IMR-90 (cell line): ENCODE measurements around the gene ATP6V1A. TPM values are rescaled to one million over a fixed set of nuclear protein-coding genes. Genes with fewer than 3 reads are reported as not detected.

Source experiments
- ATAC-seq: fragments of 200-7000 bp; cut with Tn5 transposase; 2 replicates; pipeline ENCODE4 v1.9.1; 2020; ENCODE audit warnings: low read depth, mild to moderate bottlenecking, moderate library complexity
- BruUV-seq: library from RNA; stranded (reverse); fragments of 400-500 nt; replicated peaks from 2 replicates; lab custom pipeline; 2021; lab: Mats Ljungman, UMichigan
- CTCF ChIA-PET: fragments of 300-600 bp; formaldehyde crosslinking; extraction: SDS; loops from one replicate; lab custom pipeline; 2021; ENCODE audit warnings: antibody characterized with exemption; lab: Yijun Ruan, JAX
- POLR2A ChIA-PET: fragments of 300-600 bp; sonication (Branson Sonifier 250); formaldehyde crosslinking; loops from one replicate; lab custom pipeline; 2022; ENCODE audit warnings: antibody characterized with exemption; ENCODE audit not compliant: unreplicated experiment; lab: Charles Lee
- DNase-seq: peaks from one replicate; pipeline ENCODE4 v3.0.0; 2013
- H2AFZ ChIP-seq: replicated peaks from 2 replicates; pipeline ENCODE3; 2013; ENCODE audit warnings: low read length, mild to moderate bottlenecking; ENCODE audit not compliant: poor library complexity
- H2AK5ac ChIP-seq: 2 replicates; pipeline ENCODE4 v1.6.1; 2013; ENCODE audit warnings: low read depth, low read length, inconsistent platforms
- H2AK9ac ChIP-seq: replicated peaks from 2 replicates; pipeline ENCODE3; 2013; ENCODE audit warnings: mild to moderate bottlenecking, low read depth, low read length, moderate library complexity; ENCODE audit not compliant: poor library complexity
- H2BK120ac ChIP-seq: 2 replicates; pipeline ENCODE4 v1.6.1; 2013; ENCODE audit warnings: low read depth, low read length, inconsistent platforms
- H2BK15ac ChIP-seq: 3 replicates; pipeline ENCODE4 v1.6.1; 2013; ENCODE audit warnings: low read depth, low read length, inconsistent platforms
- H2BK20ac ChIP-seq: 2 replicates; pipeline ENCODE4 v1.6.1; 2013; ENCODE audit warnings: low read depth, mild to moderate bottlenecking, inconsistent platforms, low read length, moderate library complexity
- H2BK5ac ChIP-seq: 2 replicates; pipeline ENCODE4 v1.6.1; 2013; ENCODE audit warnings: mild to moderate bottlenecking, low read depth, low read length, inconsistent platforms; ENCODE audit not compliant: poor library complexity, severe bottlenecking
- H3K14ac ChIP-seq: replicated peaks from 2 replicates; pipeline ENCODE4 v1.6.1; 2013; ENCODE audit warnings: low read depth, low read length, inconsistent platforms
- H3K18ac ChIP-seq: 2 replicates; pipeline ENCODE4 v1.6.1; 2013; ENCODE audit warnings: low read depth, low read length, control low read depth
- H3K23ac ChIP-seq: 2 replicates; pipeline ENCODE4 v1.6.1; 2013; ENCODE audit warnings: low read depth, low read length, inconsistent platforms
- H3K27ac ChIP-seq: 2 replicates; pipeline ENCODE4 v1.5.1; 2013; ENCODE audit warnings: mild to moderate bottlenecking, control low read depth, low read length; ENCODE audit not compliant: insufficient read depth
- H3K27me3 ChIP-seq: 2 replicates; pipeline ENCODE4 v1.6.1; 2013; ENCODE audit warnings: low read length; ENCODE audit not compliant: control insufficient read depth, insufficient read depth
- H3K36me3 ChIP-seq: 2 replicates; pipeline ENCODE4 v1.6.1; 2013; ENCODE audit warnings: low read length, mixed read lengths; ENCODE audit not compliant: control insufficient read depth, insufficient read depth
- H3K4ac ChIP-seq: 2 replicates; pipeline ENCODE4 v1.6.1; 2013; ENCODE audit warnings: low read depth, low read length, inconsistent platforms
- H3K4me1 ChIP-seq: 2 replicates; pipeline ENCODE4 v1.6.1; 2013; ENCODE audit warnings: low read length, mixed read lengths; ENCODE audit not compliant: control insufficient read depth, insufficient read depth
- H3K4me2 ChIP-seq: 2 replicates; pipeline ENCODE4 v1.6.1; 2013; ENCODE audit warnings: low read depth, mild to moderate bottlenecking, control low read depth, low read length, moderate library complexity
- H3K4me3 ChIP-seq: 2 replicates; pipeline ENCODE4 v1.5.1; 2013; ENCODE audit warnings: low read depth, mild to moderate bottlenecking, control low read depth, low read length, moderate library complexity; ENCODE audit not compliant: insufficient read depth
- H3K56ac ChIP-seq: 2 replicates; pipeline ENCODE4 v1.6.1; 2013; ENCODE audit warnings: low read length, inconsistent platforms; ENCODE audit not compliant: insufficient read depth; ENCODE audit errors: extremely low read depth
- H3K79me1 ChIP-seq, 2 experiments: 2 replicates each; pipeline ENCODE4 v1.6.1; 2013; ENCODE audit warnings: low read length in 2 of 2, inconsistent platforms in 1 of 2, low read depth in 1 of 2
- H3K9ac ChIP-seq: 2 replicates; pipeline ENCODE4 v1.6.1; 2013; ENCODE audit warnings: low read depth, low read length, control low read depth
- H3K9me1 ChIP-seq: 2 replicates; pipeline ENCODE4 v1.6.1; 2013; ENCODE audit warnings: low read length, inconsistent platforms; ENCODE audit not compliant: insufficient read depth
- H3K9me3 ChIP-seq: 2 replicates; pipeline ENCODE4 v1.6.1; 2013; ENCODE audit warnings: low read length; ENCODE audit not compliant: control insufficient read depth, insufficient read depth
- H4K20me1 ChIP-seq: 2 replicates; pipeline ENCODE4 v1.6.1; 2013; ENCODE audit warnings: low read length, inconsistent platforms; ENCODE audit not compliant: insufficient read depth
- H4K5ac ChIP-seq: 2 replicates; pipeline ENCODE4 v1.6.1; 2013; ENCODE audit warnings: mild to moderate bottlenecking, low read depth, low read length, control low read depth
- H4K8ac ChIP-seq, 2 experiments: 2 replicates each; pipeline ENCODE4 v1.6.1; 2013; ENCODE audit warnings: low read depth in 2 of 2, low read length in 2 of 2, control low read depth in 1 of 2, inconsistent platforms in 1 of 2
- H4K91ac ChIP-seq: 2 replicates; pipeline ENCODE4 v1.6.1; 2013; ENCODE audit warnings: low read depth, low read length, inconsistent platforms; ENCODE audit not compliant: insufficient read depth
- BHLHE40 ChIP-seq: fragments of 150-350 bp; IDR thresholded peaks from 2 replicates; pipeline ENCODE4 v1.6.1; 2016; ENCODE audit warnings: mild to moderate bottlenecking, low read depth, low read length
- CEBPB ChIP-seq: IDR thresholded peaks from 2 replicates; pipeline ENCODE4 v1.6.1; 2012; ENCODE audit warnings: low read depth, low read length, improper control_type of control experiment
- MAFK ChIP-seq: IDR thresholded peaks from 2 replicates; pipeline ENCODE4 v1.6.1; 2012; ENCODE audit warnings: low read depth, low read length, improper control_type of control experiment
- MXI1 ChIP-seq: IDR thresholded peaks from 2 replicates; pipeline ENCODE4 v1.6.1; 2012; ENCODE audit warnings: low read depth, mild to moderate bottlenecking, low read length, moderate library complexity, borderline replicate concordance
- NFE2L2 ChIP-seq: fragments of 150-350 bp; IDR thresholded peaks from 2 replicates; pipeline ENCODE4 v1.6.1; 2016; ENCODE audit warnings: low read depth, mild to moderate bottlenecking, low read length
- RAD21 ChIP-seq: IDR thresholded peaks from 2 replicates; pipeline ENCODE4 v1.6.1; 2012; ENCODE audit warnings: low read length, improper control_type of control experiment
- RFX5 ChIP-seq: IDR thresholded peaks from 2 replicates; pipeline ENCODE4 v1.8.0; 2012; ENCODE audit warnings: low read depth, mild to moderate bottlenecking, low read length, moderate library complexity
- SMC3 ChIP-seq: fragments of 150-350 bp; IDR thresholded peaks from 2 replicates; pipeline ENCODE4 v1.6.1; 2016; ENCODE audit warnings: low read depth, mild to moderate bottlenecking, antibody characterized with exemption, low read length, moderate library complexity
- WGBS, 2 experiments: methylation state at CpG; one replicate each; pipeline versions ENCODE4 v1.1.5 to v1.1.7; 2013; ENCODE audit warnings: missing lambda C conversion rate in 2 of 2; ENCODE audit not compliant: insufficient read length in 1 of 2; ENCODE audit errors: extremely low coverage in 2 of 2; 5-methylcytosine and 5-hydroxymethylcytosine counted together
- dilution Hi-C: fragments of 300-500 bp; cut with HindIII; formaldehyde crosslinking; loops from one replicate; pipeline ENCODE4 v1.14.3; 2018; ENCODE audit warnings: low sequenced_read_pairs; ENCODE audit not compliant: unreplicated experiment
- in situ Hi-C: fragments of 300-500 bp; cut with MboI; formaldehyde crosslinking; loops from 3 replicates; pipeline ENCODE4 v1.14.3; 2019; ENCODE audit warnings: low sequenced_read_pairs, inconsistent platforms, mixed read lengths
- intact Hi-C: fragments of 100-400 bp; cut with micrococcal nuclease; formaldehyde crosslinking; loops from 2 replicates; pipeline ENCODE4 v1.10.0; 2022
- polyA plus RNA-seq, 3 experiments: library from polyadenylated mRNA; depleted of rRNA; stranded (reverse); fragments of >200 nt; gene quantifications; 2 replicates each; pipeline ENCODE4 v1.2.3, GENCODE V29; 2012; ENCODE audit warnings: low replicate concordance in 1 of 3
- total RNA-seq: library from RNA; depleted of rRNA; stranded (reverse); fragments of >200 nt; gene quantifications from 2 replicates; pipeline ENCODE4 v1.2.3, GENCODE V29; 2012
- TF ChIP-seq, protein P1 (sequence below): fragments of 150-350 bp; IDR thresholded peaks from 2 replicates; pipeline ENCODE4 v1.6.1; 2016; ENCODE audit warnings: low read depth, mild to moderate bottlenecking, low read length, moderate library complexity, borderline replicate concordance
- TF ChIP-seq, protein P2 (sequence below): fragments of 150-350 bp; IDR thresholded peaks from 2 replicates; pipeline ENCODE4 v1.6.1; 2017; ENCODE audit warnings: mild to moderate bottlenecking, antibody characterized with exemption, low read length, low read depth
- TF ChIP-seq, protein P3 (sequence below): conservative IDR thresholded peaks from 2 replicates; pipeline ENCODE4 v1.5.1; 2012; ENCODE audit warnings: mild to moderate bottlenecking, low read depth, low read length, improper control_type of control experiment

The ATP6V1A gene
- total and polyA plus RNA-seq, 2 of the 4 experiments (the other 2 are of a cell fraction) = 15.1 to 98.0 TPM

DNA sequence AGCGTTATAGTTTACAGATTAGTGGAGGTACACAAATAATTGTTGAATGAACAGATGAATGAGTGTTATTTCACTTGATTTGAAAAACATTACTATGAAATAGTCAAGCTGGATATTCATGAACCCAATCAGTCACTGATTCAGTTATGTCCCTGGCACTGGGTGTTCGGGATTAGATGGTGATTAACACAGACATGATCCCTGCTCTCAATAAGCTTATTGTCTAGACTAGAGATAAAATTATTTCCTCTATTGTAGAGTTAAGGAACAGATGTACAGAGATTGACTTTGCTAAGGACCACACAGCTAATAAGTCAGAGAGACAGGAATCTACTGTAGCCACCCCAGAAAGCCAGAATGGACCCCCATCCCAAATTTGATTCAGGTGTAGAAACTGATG, 92.7 kb downstream of the ATP6V1A start:
- H2BK20ac ChIP-seq = no peak overlapping the region
- no peak overlapping the region; the same call in 1 of the 2 replicates for H3K9ac ChIP-seq
- no peak overlapping the region for H4K91ac ChIP-seq
- no peaks in the 10 kb centered on the region for H3K9me1 ChIP-seq
- H3K9me3 ChIP-seq = no peaks in the 10 kb centered on the region
- H3K36me3 ChIP-seq = no peaks in the 10 kb centered on the region
- H3K56ac ChIP-seq = no peak overlapping the region
- no peaks in the 10 kb centered on the region for H3K4me1 ChIP-seq
- no peak overlapping the region for H3K27ac ChIP-seq
- TF ChIP-seq CEBPB = no peak
- TF ChIP-seq, protein P1, sequence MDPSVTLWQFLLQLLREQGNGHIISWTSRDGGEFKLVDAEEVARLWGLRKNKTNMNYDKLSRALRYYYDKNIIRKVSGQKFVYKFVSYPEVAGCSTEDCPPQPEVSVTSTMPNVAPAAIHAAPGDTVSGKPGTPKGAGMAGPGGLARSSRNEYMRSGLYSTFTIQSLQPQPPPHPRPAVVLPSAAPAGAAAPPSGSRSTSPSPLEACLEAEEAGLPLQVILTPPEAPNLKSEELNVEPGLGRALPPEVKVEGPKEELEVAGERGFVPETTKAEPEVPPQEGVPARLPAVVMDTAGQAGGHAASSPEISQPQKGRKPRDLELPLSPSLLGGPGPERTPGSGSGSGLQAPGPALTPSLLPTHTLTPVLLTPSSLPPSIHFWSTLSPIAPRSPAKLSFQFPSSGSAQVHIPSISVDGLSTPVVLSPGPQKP = no peak
- TF ChIP-seq SMC3 = no peak
- no peak for TF ChIP-seq MAFK
- no peak for TF ChIP-seq RFX5
- TF ChIP-seq, protein P2, sequence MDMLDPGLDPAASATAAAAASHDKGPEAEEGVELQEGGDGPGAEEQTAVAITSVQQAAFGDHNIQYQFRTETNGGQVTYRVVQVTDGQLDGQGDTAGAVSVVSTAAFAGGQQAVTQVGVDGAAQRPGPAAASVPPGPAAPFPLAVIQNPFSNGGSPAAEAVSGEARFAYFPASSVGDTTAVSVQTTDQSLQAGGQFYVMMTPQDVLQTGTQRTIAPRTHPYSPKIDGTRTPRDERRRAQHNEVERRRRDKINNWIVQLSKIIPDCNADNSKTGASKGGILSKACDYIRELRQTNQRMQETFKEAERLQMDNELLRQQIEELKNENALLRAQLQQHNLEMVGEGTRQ = no peak
- TF ChIP-seq MXI1 = no peak
- TF ChIP-seq, protein P3, sequence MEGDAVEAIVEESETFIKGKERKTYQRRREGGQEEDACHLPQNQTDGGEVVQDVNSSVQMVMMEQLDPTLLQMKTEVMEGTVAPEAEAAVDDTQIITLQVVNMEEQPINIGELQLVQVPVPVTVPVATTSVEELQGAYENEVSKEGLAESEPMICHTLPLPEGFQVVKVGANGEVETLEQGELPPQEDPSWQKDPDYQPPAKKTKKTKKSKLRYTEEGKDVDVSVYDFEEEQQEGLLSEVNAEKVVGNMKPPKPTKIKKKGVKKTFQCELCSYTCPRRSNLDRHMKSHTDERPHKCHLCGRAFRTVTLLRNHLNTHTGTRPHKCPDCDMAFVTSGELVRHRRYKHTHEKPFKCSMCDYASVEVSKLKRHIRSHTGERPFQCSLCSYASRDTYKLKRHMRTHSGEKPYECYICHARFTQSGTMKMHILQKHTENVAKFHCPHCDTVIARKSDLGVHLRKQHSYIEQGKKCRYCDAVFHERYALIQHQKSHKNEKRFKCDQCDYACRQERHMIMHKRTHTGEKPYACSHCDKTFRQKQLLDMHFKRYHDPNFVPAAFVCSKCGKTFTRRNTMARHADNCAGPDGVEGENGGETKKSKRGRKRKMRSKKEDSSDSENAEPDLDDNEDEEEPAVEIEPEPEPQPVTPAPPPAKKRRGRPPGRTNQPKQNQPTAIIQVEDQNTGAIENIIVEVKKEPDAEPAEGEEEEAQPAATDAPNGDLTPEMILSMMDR = no peak
- TF ChIP-seq BHLHE40 = no peak
- no peak for TF ChIP-seq RAD21
- TF ChIP-seq NFE2L2 = no peak
- BruUV-seq = no TSS peak
- H2BK120ac ChIP-seq = no peak overlapping the region
- ChIA-PET CTCF (interaction anchor here (0.8 kb wide), 1 partner anchor 74 kb away, joined by 4 read pairs; no protein-coding TSS in a partner anchor), POLR2A (no interaction called here)
- H2BK5ac ChIP-seq = no peak overlapping the region
- H3K14ac ChIP-seq = no peak overlapping the region
- DNase-seq = no peak
- peaks cover 18 to 20% of the 10 kb centered on the region in 2 experiments for H3K79me1 ChIP-seq
- no peaks in the 10 kb centered on the region for H3K27me3 ChIP-seq
- intact Hi-C loops = loop anchor here (1.0 to 5.0 kb wide), 3 partner anchors 74 to 218 kb away; partner anchors contain the start of genes CCDC191 and QTRT2
- H2AFZ ChIP-seq = no peak overlapping the region
- ATAC-seq = no peak
- no peak overlapping the region for H4K8ac ChIP-seq
- H3K4me3 ChIP-seq = peak overlapping the region; percentile 95; the same call in 1 of the 2 replicates
- dilution Hi-C loops = no loop called here
- H2AK5ac ChIP-seq = no peak overlapping the region
- H3K23ac ChIP-seq = no peak overlapping the region
- H2AK9ac ChIP-seq = no peak overlapping the region
- 0 out of 3 replicates have a peak overlapping the region, but pooled peaks have one; percentile 80 for H2BK15ac ChIP-seq
- no peak overlapping the region for H3K18ac ChIP-seq
- H4K5ac ChIP-seq = no peak overlapping the region
- H3K4ac ChIP-seq = no peak overlapping the region
- H3K4me2 ChIP-seq = peak overlapping the region; percentile 94
- WGBS, 2 experiments = no CpG with 5 or more reads among the region's 2 CpGs
- no peaks in the 10 kb centered on the region for H4K20me1 ChIP-seq
- in situ Hi-C loops = no loop called here
